ENCODE measurements around the gene CDH5. TPM values are rescaled to one million over a fixed set of nuclear protein-coding genes. Genes with fewer than 3 reads are reported as not detected.

CDH5 gene
- polyA plus RNA-seq, 1 of the 3 experiments (the other 2 are of a cell fraction): not detected

GRCh38 chr16:66402591-66403230 is 36.2 kb downstream of the CDH5 start (continued):
- TF ChIP-seq IRF3 (IDR thresholded peaks at IDR 0.05; ENCODE audit: low read depth, low read length) (no peak), USF1 (IDR thresholded peaks at IDR 0.05; ENCODE audit: borderline replicate concordance, low read depth) (no peak), RFX5 (IDR thresholded peaks at IDR 0.05; ENCODE audit: low read length) (no peak)

- Histone ChIP-seq H3K9me3 (no peaks in the 10 kb centered on the region), H3K27me3 (ENCODE audit: insufficient read depth) (no peaks in the 10 kb centered on the region), H3K4me1 (ENCODE audit: control insufficient read depth in 1 of 2, insufficient read depth in 2 of 2, low read depth in 1 of 2, low read length in 1 of 2) (peaks cover 6 to 11% of the 10 kb centered on the region in 2 experiments; a peak in 3 of 4 replicates), H3K9ac (no peak overlapping the region), H4K20me1 (ENCODE audit: insufficient read depth) (no peaks in the 10 kb centered on the region), H3F3A (replicated peaks; ENCODE audit: insufficient read depth) (peaks cover 12% of the 10 kb centered on the region), H3K36me3 (replicated peaks in 1 of 2; ENCODE audit: control insufficient read depth in 1 of 2, insufficient read depth in 2 of 2, low read length in 1 of 2) (no peaks in the 10 kb centered on the region), H3K79me2 (ENCODE audit: insufficient read depth) (no peaks in the 10 kb centered on the region), H3K27ac (ENCODE audit: low read depth in 2 of 2, low read length in 1 of 2) (no peak overlapping the region), H3K4me2 (no peak overlapping the region), H2AFZ (ENCODE audit: low read depth) (no peak overlapping the region), H3K9me2 (no peaks in the 10 kb centered on the region), H3K4me3 (ENCODE audit: low read depth in 2 of 2, low read length in 1 of 2) (no peak overlapping the region)
- ChIA-PET CTCF (interaction anchor here (1.4 to 15.6 kb wide), 2 partner anchors 60 to 75 kb away, joined by 3 to 299 read pairs; no protein-coding TSS in a partner anchor), POLR2A (no interaction called here)
- TF ChIP-seq FOXM1 (IDR thresholded peaks at IDR 0.05; ENCODE audit: low read depth) (no peak), FOSL2 (IDR thresholded peaks at IDR 0.05; ENCODE audit: borderline replicate concordance, low read depth) (no peak), CTCF (IDR thresholded peaks at IDR 0.05) (no peak), NRF1 (IDR thresholded peaks at IDR 0.05; ENCODE audit: low read depth, low read length) (no peak), MAX (IDR thresholded peaks at IDR 0.05; ENCODE audit: low read depth) (no peak), POLR2AphosphoS5 (IDR thresholded peaks at IDR 0.05; ENCODE audit: low read depth, low read length) (no peak), REST (IDR thresholded peaks at IDR 0.05; ENCODE audit: low read depth, low read length) (no peak), YY1 (IDR thresholded peaks at IDR 0.05; ENCODE audit: low read depth) (no peak), RFX5 (IDR thresholded peaks at IDR 0.05; ENCODE audit: low read length) (no peak), GABPA (IDR thresholded peaks at IDR 0.05; ENCODE audit: low read depth) (no peak), FOXJ3 (CRISPR knock-in tag; IDR thresholded peaks at IDR 0.05) (no peak), USF1 (IDR thresholded peaks at IDR 0.05; ENCODE audit: borderline replicate concordance, low read depth) (no peak), PBX3 (IDR thresholded peaks at IDR 0.05) (no peak)
- DNase-seq: no peak
- WGBS (ENCODE audit: low lambda C conversion rate): 42% methylated on average over 4 of the region's 5 CpGs
Observed at GRCh38 chr16:66403531-66404145, 37.1 kb downstream of the CDH5 start.
